Activated gamma-delta T cell treated with Interleukin-2 at 50 U/mL for 16 hours (primary cell): ENCODE data around the gene GRAP2.
A peak's percentile ranks its signal among the peaks of the same experiment; 100 is the strongest.
"Not testable (repeated sequence)": the region's sequence is repeated elsewhere in the genome, so short reads cannot be mapped to it uniquely, and the experiment has no call there.

Experiments used
- DNase-seq: peaks from one replicate; pipeline ENCODE4 v3.0.0-alpha.2; 2020

Gene GRAP2

DNA sequence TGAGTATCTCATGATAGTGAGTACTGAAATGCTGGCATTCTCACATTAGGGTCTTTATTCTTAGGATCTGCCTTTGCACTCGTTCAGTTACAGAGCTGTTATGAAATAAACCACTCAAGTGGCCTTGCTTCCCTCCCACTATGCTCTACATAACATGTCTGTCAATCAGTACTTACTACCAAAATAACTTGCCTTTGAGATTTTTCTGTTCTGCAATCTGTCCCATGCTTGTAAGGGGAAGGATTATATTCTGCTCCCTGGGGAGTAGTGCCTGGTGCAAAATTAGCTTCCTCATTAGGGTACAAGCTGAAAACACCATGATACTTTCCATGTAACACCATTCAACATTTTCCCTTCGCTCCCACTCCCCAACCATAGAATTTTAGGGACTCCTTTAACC, 1.9 kb upstream of the GRAP2 start:
- DNase-seq = no peak

DNA sequence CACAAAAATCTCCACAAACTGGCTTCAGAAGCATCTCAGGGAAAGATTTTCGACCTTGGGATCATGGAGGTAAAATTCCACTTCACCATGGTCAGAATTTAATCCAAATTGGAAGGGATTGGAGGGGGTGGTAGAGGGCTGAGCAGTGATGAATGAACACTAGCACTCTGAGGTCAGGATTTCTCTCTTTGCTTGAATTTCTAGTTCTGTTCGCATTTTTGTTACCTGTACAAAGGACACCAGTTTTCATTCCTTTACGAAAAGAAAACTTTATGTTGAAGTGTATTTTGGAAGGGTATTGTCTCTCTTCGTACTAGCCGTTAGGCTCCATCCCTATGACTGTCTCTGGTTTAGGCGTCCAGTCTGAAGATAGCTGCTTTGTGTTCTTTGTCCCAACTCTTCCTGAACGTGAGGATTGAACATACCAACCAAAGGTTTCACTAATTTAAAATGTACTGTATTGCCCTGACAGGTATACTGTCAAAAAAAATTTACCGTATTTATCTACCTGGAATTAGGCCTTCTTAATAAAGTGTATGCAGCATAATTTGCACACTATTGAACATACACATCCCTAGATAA, 772 bp downstream of the GRAP2 start:
- no peak for DNase-seq

DNA sequence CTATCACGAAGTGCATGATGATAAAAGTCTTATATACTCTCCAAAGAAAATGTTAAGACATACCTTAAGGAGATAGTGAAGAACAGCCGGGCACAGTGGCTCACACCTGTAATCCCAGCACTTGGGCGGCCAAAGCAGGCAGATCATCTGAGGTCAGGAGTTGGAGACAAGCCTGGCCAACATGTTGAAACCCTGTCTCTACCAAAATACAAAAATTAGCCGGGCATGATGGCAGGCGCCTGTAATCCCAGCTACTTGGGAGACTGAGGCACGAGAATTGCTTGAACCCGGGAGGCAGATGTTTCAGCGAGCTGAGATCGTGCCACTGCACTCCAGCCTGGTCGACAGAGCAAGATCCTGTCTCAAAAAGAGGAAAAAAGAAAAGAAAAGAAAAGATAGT, 3.1 kb downstream of the GRAP2 start:
- not testable (repeated sequence) for DNase-seq

DNA sequence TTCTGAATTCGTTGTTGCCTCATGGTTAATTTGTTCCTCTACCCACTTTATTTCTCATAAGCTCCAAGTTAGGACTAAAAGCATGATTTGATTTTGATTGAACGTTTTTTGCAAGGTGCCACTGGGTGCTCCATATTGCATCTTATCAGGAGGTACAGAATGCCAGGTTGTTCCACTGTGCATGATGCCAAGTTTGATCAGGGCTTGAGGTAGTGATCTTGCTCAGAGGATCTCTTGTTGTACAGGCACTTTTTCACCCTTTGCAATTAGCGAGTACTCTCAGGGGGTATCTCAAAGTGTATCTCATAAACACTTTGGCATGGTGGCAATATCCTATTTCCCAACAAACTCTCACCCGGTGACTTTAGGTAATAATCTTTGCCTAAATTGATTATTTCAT, 4.0 kb downstream of the GRAP2 start:
- DNase-seq = no peak

DNA sequence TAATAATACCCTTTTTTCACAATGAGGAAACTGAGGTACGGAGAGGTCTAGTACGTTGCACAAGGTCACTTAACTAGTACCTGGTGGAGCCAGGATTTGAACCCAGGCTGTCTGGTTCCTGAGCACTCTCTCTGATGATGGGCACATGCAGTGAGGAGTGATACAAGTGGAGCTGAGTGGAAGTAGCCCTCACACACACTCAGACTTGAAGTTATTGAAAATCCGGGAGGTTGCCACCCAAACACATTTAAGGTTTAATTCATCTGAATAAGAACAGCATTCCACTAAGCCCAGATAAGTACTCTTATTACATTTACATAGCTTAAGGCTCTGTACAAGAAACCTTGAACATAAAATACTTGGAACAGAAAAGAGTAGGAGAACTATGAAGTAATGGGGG, 4.8 kb downstream of the GRAP2 start:
- DNase-seq = no peak

DNA sequence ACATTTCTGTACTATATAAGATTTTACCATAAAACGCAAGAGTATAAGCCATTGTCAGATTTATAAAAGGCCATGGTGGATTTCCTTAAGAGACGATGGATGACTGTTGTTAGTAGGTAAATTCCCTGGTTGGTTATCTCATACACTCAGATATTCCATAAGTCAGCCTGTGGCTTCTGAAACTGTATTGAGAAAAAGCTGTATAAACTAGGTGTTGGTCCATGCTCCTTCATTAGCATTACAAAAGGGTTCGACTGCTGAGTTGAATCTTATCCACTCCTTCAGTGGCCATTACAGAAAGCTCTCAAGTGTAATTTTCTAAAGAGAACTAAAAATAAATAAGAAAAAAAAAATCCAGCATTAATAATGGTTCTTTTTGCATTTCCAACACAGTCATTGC, 5.3 kb downstream of the GRAP2 start:
- no peak for DNase-seq

DNA sequence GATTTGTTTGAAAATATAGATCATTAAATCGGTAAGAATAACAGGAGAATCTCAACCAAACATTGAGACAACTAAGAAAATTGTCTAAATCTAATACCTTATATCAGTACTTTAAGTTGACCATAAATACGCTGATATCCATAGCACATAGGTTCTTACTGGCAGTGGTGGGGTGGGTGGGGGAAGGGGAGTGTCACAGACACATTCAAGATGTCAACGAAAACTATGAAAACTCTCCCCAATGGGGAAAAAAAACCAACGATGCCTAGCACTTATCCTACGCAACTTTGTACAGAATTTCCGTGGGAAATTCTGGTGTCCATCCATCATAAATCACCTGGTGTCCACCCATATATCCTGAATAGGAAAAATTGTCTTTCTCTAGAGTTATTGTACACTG, 6.2 kb downstream of the GRAP2 start:
- DNase-seq = no peak

DNA sequence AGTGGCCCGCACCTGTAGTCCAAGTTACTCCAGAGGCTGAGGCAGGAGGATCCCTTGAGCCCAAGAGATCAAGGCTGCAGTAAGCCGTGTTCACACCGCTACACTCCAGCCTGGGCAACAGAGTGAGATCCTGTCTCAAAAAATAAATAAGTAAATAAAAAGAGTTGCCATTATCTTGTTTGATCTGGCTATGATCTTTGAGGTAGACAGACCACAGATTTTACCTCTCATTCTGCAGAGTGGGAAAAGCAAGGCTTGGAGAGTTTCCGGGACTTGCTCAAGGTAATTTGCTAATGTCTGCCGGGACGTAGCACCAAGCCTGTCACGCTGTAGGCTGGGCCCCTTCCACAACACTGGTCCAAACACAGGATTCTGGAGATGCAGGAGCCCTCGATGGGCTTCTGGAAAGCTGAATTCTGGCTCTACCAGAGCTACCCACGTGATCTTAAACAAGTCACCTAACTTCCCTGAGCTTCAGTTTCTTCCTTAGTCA, 6.8 kb downstream of the GRAP2 start:
- no peak for DNase-seq

DNA sequence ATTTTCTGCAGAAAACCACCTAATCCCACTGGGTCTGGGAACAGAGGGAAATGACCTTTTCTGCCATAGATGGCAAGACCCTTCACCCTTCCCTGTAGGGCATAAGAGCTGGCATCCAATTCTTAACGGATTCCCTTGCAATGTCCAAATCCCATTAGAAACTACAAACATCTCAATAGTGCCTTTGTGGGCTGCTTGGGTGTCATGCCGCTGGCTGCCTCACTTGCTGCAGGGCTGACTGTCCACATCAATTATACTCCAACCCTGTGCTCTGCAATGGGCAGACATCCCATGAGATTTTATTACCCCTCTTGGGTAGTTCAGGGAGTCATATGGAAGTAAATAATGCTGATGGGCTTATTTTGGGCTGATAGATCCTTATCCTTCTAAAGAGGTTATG, 7.3 kb downstream of the GRAP2 start:
- DNase-seq = no peak

DNA sequence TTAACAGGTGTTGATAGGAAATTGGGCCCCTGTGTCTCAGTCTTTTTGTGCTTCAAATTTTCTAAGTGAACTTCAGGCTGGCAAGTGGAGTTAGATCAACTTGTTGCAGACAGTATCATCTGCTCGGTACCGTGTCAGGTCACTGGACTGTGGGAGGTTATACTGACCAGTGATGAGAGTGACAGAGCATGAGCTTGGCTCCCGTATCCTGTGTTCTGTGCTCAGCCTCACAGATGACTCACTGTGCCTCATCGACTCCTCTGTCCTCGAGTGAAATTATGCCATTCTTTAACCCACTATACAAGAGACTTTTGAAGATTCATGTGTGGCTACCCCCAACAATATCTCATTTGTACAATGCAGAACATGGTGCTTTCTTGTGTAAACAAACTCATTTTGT, 7.9 kb downstream of the GRAP2 start:
- DNase-seq = peak; percentile 36

DNA sequence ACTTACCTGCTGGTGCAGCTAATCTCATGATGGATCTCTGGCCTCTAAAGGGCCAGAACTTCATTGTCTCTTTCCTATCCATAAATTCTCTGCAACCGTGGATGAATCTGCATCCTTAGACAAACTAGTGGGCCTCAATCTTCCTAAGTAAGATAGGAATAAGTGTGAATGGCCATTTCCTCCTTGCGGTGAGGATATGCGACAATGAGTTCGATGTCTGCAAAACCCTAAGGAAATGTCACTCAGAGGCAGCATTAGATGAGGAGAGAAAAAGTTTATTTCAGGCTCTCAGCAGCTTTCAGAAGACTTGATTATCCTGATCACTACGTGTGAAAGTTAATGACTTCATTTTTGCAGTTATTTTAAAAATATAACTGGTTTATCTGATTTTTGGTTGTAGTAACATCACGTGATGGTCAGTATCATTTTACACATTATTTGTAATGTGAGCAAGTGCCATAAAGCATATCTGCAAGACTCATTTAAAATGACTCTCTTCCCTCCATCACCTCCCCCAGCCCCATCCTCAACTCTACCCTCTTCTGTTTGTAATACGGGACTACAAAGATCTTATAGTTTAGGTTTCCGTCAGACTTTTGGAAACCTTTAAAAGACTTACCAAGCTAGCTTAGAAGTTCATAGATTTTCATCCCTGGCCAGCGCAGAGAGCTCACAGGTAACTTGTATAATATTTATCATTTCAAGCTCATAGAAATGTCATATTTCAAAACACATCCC, 10.2 kb downstream of the GRAP2 start:
- DNase-seq = no peak

DNA sequence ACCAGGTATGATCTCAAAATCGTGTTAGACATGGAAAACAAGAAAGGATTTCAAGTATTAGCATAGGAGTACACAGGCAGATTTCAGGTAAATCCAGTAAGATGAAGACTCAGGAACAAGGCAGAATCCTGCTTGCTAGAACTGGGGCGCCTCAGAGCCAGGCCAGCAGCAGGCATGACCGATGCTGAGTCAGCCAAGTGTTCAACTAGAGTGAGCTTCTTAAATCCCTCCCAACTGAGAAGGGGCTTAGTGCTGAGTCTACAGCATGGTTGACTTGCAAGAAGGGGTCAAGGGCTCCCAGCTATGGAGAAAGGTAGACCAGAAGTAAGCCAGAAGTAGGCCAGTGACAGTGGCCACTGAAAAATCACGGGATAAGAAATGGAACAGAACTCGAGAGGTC, 12.4 kb downstream of the GRAP2 start:
- no peak for DNase-seq

DNA sequence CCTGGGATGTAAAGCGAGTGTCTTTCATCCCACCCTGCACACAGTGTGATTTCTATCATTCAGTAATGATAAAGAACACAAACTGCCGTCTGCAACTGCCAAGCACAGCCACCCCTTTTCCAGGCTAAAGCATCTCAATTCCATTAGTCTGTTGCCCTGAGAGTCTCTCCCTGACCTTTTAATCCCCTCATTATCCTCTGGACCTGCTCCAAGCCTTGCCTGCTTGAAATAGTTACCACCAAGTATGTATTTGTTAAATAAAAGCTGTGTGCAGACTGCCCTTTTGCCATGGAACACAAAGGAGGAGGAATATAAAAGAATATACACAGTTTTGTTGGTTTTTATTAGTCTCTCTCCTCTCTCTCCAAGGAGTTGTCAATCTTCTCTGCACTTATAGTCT, 13.0 kb downstream of the GRAP2 start:
- no peak for DNase-seq

DNA sequence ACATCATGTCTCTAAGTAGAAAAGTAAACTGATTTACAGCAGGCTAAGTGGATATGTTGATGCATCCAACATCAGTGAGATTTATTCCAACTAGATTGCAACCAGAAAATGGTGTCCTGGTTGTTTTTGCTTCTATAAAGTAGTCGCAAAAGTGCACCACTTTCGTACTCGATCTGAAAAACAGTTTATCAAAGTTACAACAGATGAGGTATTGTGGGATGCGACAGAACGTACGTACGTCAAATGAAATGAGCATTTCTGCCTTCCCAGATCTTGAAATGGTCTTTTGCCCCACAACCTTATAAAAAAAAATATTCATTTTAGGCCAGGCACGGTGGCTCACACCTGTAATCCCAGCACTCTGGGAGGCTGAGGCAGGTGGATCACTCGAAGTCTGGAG, 13.7 kb downstream of the GRAP2 start:
- no peak for DNase-seq

DNA sequence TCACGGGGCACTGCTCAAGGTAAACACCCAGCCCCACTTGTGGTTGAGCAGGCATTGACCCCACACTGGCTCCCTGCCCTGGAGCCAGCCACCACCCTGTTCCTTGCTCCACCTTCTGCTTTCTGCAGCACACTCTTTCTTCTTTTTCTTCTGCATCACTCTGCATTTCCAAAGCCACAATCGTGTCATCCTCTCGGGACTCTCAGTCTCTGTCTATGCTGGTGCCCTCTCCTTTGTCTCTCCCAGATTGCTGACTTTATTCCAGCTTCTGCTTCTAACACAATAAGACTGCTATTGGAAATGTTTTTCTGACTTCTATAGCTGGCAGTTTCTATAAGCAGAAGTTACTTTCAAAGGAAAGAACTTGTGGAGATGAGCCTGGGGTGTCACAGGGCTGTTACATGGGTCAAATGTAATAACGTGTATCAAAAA, 14.4 kb downstream of the GRAP2 start:
- no peak for DNase-seq

DNA sequence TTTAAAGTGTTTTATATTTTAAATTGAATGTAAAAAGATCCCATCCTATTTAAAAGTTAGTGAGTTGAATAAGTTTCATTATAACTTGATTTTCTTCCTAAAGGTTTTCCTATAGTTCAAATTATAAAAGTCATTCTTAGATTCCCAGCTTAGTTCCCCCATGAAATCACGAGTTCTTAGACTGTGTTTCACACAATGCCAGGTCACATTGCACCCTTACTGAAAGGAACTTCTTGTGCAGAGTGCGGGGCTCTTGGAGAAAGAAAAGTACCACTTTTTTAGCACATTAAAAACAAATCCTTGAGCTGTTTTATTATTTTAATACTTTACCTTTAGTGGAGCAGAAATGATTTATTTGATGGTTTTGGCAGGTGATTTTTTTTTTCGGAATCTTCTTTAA, 15.6 kb downstream of the GRAP2 start:
- no peak for DNase-seq

DNA sequence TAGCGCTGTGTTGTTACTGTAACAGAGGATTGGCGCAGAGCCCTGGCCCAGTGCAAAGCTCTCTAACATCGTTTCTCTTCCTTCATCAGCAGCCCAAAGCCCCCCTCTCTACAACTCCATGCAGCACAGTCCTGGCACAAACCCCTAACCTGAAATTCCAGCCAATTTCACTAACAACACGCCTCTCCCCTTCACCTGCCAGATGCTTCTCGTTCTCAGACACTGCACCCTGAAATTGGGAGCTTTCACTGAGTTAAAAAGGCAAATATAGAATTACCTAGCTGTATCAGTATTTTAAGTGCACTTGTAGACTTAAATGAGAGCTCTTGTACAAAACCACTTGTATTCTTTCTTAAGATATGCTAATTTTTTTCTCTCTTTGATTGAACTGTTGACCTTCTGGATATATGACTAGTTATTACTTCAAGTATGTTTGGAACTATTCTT, 16.3 kb downstream of the GRAP2 start:
- DNase-seq = no peak

DNA sequence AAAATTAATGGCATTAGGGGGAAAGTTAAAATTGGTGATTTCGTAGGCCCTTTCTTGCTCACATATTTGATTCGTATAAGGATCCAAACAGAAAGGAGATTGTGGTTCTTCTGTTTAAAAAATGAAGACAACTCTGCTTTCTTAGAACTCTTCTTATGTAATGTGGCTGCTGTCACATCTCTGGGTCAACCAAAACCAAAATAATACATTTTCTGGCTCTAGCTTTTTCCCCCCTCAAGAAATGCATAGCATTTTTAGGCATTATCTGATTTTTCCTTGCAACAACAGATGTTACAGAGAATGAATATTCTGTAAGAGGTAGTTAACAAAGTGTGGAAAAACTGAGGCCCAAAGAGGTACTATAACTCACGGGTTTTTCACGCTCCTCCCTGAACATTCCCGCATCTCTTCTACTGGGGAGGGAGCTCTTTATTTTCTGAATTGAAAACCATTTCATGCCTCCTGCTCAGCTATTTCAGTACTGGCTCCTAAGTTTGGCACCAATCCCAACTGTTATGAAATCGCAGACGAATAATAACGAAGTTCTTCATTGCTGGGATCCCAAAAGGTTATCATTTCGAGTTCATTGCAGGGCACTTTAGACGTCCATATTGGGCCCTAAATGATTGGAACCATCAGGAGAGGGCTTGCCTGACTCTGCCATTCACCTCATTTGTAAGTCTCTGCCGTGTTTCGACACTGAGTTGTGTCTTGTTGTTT, 17.1 kb downstream of the GRAP2 start:
- no peak for DNase-seq

DNA sequence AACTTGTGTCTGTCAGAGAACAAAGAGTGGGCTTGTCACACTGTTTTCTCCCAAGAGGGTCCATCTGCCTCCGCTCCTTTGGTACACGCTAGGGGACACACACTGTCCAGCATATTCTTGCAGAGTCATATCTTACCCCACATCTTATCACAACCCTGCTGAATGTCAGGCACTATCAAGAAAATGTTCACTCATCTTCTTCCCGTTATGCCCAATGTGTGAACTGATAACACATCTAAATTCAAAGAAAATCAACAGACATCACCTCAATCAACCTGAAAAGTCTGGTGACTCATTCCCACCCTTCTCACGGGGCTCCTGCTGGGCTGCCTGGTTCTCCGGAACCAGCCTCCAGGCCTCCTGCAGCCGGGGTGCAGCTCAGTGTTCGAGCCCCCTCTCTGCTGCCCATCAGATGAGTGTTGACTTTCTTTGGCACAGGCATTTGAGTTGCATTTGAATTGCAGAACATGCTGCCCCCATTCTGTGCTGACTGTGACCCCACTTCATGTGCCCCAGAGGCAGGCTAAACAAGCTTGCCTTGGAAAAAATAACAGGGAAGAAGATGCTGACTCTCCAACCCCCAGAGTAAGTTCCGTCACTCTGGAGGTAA, 19.4 kb downstream of the GRAP2 start:
- peak; percentile 58 for DNase-seq

DNA sequence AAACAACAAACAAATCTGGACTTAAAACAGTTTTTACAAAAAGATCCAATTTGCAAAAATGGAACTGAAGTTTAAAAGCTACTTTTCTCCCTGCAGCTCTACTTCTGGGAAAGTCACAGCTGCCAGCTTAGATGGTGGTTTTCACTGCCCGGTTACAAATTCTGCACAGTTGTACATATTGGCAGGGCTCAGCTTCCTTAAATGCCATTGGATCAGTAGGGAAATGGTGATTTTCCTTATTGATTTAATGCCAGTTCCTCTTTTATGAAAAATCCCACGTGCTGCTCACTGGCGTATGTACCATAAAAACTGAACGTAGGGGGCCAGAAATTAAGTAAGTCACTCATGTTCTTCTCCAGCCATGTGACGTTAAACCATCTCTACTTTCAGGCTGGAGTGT, 22.8 kb downstream of the GRAP2 start:
- DNase-seq = no peak

DNA sequence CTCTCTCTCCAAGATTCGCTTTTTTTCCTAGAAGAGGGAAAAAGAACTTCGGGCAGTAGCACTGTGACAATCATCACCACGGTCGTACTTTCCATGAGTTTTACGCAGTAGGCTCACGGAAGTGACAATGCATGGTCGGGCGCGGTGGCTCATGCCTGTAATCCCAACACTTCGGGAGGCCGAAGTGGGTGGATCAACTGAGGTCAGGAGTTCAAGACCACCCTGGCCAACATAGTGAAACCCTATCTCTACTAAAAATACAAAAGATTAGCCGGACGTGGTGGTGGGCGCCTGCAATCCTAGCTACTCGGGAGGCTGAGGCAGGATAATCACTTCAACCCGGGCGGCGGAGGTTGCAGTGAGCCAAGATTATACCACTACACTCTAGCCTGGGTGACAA, 23.4 kb downstream of the GRAP2 start:
- no peak for DNase-seq

DNA sequence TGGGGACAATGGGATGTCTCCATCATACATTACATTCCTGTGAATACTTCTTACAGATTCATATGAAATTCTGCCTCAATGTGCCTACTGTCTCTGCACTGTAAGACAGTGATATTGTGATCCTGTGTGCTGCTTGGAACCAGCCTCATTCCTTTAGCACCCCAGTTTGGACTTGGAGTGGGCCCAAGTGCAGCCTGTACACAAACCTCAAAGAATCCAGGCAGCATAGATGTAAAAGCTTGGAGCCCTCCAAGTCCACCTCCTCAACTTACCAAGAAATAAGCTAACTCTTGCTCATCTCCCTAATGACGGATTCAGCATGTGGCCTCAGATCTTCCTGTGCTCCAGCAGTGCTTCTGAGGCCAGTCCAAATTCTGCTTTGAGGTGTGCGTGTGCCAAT, 24.4 kb downstream of the GRAP2 start:
- DNase-seq = no peak

DNA sequence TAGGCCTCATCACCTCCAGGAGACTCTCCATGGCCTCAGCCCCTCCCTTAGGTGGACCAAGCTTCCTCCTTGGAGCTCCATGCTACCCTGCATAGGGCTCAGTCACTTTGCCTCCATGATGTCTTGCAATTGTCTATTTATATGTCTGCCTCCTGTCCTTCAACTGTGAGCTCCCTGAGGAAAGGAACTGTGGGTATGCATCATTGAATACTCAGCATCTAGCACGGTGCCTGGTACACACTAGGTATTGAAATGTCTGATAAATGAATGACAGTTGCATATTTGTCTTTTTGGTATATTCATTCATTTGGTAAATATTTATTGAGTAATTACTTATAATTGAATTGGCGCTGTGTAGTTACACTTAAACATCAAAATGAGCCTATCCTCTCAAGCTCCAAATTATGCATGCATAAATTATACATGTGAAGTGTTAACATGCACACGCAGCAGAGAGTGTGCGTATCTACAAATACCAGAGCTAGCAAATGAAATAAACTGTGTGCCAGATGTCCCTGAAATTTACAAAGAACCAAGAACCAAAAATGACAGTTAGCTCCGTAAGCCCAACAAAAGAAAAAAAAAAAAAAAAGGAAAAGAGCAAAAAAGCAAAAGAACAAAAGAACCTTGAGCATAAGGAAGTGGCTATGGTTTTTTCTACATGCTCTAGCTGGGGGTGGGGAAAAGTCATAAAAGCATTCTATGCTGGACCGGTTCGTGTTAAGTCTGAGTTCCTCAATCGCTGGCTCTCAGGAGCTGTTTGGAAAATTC, 25.2 kb downstream of the GRAP2 start:
- DNase-seq = no peak
